ENCODE data around the gene TRIM46.

Gene TRIM46

DNA sequence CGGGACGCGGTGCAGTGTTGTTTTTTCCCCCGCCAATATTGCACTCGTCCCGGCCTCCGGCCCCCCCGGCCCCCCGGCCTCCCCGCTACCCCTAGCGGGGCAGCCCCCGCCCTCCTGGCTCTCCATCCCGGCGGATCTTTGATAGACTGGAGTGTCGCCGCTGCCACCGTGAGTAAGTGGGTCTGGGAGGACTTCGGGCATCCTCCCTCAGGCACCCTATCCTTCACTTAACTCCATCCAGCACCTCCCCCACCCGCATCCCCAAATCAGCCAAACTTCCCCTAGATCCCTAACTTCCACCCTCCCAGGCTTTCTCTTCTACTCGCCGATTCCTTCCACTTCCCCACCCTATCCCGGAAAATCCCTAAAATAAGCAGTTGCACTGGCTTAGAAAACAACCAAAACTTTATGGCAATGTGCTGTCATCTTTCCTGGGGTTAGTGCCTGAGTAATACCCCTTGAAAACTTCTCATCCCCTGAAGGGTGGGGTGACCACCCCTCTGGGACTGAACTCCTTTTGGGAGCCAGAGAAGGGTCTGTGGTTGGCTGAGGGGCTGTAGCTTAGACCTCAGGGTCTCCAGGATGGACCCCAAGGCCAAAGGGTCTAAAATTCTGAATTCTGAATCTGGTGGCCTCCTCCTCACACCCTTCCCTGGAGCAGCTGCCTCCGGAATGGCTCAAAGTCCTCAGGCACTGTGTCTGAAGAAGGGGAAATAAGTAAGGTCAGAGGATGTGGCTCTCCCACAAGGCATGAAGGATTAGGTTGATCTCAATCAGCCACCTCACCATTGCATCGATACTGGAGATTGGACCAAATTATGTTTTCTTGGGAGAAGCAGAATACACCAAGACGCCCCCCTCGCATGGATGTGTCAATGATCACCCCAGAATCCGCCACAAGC is 21.8 kb downstream of the TRIM46 start:
- Histone ChIP-seq H3K36me3 (ENCODE audit: control insufficient read depth in 2 of 2, insufficient read depth in 2 of 2, low read length in 2 of 2) (peaks cover 0 to 3% of the 10 kb centered on the region in 2 donors), H3K9ac (ENCODE audit: low read depth in 1 of 2, low read length in 2 of 2) (peak overlapping the region in 1 of 2 donors; percentile 24), H3K4me1 (ENCODE audit: control insufficient read depth in 2 of 2, insufficient read depth in 2 of 2, low read length in 2 of 2) (peaks cover 18 to 26% of the 10 kb centered on the region in 2 donors), H3K27me3 (ENCODE audit: control insufficient read depth in 2 of 2, insufficient read depth in 2 of 2, low read length in 2 of 2) (peaks cover 0 to 4% of the 10 kb centered on the region in 2 donors), H3K27ac (ENCODE audit: low read depth in 2 of 2, low read length in 2 of 2) (peak overlapping the region; percentile 48 to 98), H3K9me3 (ENCODE audit: control insufficient read depth in 2 of 2, low read length in 2 of 2) (no peaks in the 10 kb centered on the region), H3K4me3 (ENCODE audit: low read length in 2 of 2) (peak overlapping the region in 1 of 2 donors; percentile 44)

DNA sequence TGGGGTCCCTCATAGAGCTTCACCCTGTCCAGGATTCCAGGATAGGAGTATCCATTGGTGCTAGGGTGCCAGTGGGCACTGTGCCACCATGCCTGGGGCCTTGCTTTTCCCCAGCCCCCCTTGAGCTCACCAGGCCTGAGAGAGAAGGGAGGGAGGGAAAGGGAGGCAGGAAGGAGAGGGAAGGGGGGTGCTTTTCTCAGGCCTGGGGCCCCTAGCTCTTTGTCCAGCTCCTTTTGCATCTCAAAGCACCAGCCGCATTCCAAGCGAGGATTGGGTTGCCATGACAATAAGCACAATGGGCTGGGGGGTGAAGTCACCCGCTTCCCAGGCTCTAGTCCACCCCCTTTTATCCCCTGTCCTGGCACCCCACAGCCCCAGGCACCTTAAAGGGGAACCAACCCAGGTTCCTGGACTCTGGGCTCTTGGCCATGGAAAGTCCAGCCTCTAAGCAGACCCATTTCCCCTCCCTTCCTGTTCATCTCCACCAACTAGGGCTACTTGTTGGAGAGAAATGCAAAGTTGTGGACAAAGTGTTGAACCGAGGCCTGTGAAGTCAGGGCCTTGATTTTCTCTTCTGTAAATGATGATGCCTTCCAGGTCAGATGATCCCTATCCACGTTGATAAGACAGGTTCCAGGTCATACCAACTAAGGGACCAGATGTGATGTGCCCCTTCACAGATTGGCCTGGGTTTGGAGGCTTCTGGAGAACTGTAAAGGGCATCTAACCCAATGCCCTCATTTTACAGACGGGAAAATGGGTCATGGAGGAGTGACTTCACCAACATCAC is 22.6 kb downstream of the TRIM46 start:
- Histone ChIP-seq H3K4me3 (ENCODE audit: low read length in 2 of 2) (no peak overlapping the region), H3K36me3 (ENCODE audit: control insufficient read depth in 2 of 2, insufficient read depth in 2 of 2, low read length in 2 of 2) (peaks cover 0 to 3% of the 10 kb centered on the region in 2 donors), H3K9me3 (ENCODE audit: control insufficient read depth in 2 of 2, low read length in 2 of 2) (no peaks in the 10 kb centered on the region), H3K4me1 (ENCODE audit: control insufficient read depth in 2 of 2, insufficient read depth in 2 of 2, low read length in 2 of 2) (peaks cover 18 to 26% of the 10 kb centered on the region in 2 donors), H3K9ac (ENCODE audit: low read depth in 1 of 2, low read length in 2 of 2) (no peak overlapping the region), H3K27ac (ENCODE audit: low read depth in 2 of 2, low read length in 2 of 2) (no peak overlapping the region), H3K27me3 (ENCODE audit: control insufficient read depth in 2 of 2, insufficient read depth in 2 of 2, low read length in 2 of 2) (peaks cover 0 to 4% of the 10 kb centered on the region in 2 donors)

DNA sequence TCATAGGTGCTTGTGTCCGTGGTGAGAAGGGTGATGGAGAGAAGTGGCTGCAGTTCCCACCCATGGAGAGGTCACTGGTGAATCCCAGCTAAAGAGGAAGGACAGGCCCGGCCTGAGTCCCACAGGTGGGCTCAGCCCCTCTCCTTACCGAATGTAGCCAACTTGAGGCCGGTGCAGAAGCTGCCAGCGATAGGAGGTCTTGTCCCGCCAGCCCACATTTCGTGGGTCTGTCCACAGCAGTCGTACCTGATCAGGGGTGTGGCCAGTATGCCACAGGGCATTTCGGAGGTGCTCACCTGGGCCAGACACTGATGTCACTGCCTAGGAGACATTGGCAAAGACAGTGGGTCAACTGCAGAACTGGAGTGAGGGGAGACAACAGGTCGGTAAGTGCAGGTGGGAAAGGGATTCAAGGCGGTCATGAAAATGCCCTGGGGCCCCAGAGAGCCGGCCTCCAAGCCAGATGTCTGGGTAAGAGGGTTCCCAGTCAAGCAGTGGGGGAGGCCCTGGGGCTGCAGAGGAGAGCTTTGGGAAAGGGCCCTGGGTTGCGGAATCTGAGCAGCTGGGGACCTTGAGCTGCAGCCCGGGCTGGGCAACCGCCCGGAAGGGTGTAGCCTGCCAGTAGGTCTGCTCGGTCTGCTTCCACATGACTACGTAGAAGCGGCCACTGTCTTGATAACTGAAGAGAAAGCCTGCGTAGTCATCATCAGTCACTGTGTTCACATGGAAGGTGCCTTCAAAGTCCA is 23.4 kb downstream of the TRIM46 start:
- Histone ChIP-seq H3K4me1 (ENCODE audit: control insufficient read depth in 2 of 2, insufficient read depth in 2 of 2, low read length in 2 of 2) (peaks cover 18 to 26% of the 10 kb centered on the region in 2 donors), H3K36me3 (ENCODE audit: control insufficient read depth in 2 of 2, insufficient read depth in 2 of 2, low read length in 2 of 2) (peaks cover 0 to 3% of the 10 kb centered on the region in 2 donors), H3K27ac (ENCODE audit: low read depth in 2 of 2, low read length in 2 of 2) (no peak overlapping the region), H3K9me3 (ENCODE audit: control insufficient read depth in 2 of 2, low read length in 2 of 2) (no peaks in the 10 kb centered on the region), H3K9ac (ENCODE audit: low read depth in 1 of 2, low read length in 2 of 2) (no peak overlapping the region), H3K27me3 (ENCODE audit: control insufficient read depth in 2 of 2, insufficient read depth in 2 of 2, low read length in 2 of 2) (peaks cover 0 to 4% of the 10 kb centered on the region in 2 donors), H3K4me3 (ENCODE audit: low read length in 2 of 2) (no peak overlapping the region)

DNA sequence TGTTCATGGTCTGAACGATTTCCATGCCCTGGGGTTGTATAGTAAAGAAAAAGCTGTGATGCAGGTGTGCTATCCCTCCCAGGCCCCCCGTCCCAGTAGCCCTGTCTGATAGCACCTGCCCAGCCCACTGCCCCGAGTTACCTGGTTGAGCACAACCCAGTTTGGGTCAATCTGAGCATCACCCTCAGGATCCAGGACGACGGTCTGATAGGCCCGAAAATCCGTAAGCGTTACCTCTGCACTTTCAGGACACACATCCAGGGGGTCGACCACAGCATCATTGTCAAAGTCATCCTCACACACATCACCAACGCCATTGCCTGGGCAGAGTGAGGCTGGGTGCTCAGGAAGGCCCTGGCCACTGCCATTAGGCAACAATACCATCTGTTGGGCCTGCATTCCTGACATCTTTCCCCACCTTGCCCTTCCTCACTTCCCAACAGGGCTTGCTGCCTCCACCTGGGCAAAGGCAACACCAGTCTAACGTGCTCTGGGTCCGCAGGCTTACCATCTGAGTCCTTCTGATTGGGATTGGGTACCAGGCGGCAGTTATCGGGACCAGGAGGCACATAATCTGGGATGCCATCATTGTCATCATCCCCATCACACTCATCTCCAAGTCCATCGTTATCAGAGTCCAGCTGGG is 24.4 kb downstream of the TRIM46 start:
- Histone ChIP-seq H3K27ac (ENCODE audit: low read depth in 2 of 2, low read length in 2 of 2) (no peak overlapping the region), H3K27me3 (ENCODE audit: control insufficient read depth in 2 of 2, insufficient read depth in 2 of 2, low read length in 2 of 2) (peaks cover 0 to 4% of the 10 kb centered on the region in 2 donors), H3K9ac (ENCODE audit: low read depth in 1 of 2, low read length in 2 of 2) (no peak overlapping the region), H3K4me1 (ENCODE audit: control insufficient read depth in 2 of 2, insufficient read depth in 2 of 2, low read length in 2 of 2) (peaks cover 13 to 21% of the 10 kb centered on the region in 2 donors), H3K9me3 (ENCODE audit: control insufficient read depth in 2 of 2, low read length in 2 of 2) (no peaks in the 10 kb centered on the region), H3K36me3 (ENCODE audit: control insufficient read depth in 2 of 2, insufficient read depth in 2 of 2, low read length in 2 of 2) (peaks cover 0 to 3% of the 10 kb centered on the region in 2 donors), H3K4me3 (ENCODE audit: low read length in 2 of 2) (no peak overlapping the region)

DNA sequence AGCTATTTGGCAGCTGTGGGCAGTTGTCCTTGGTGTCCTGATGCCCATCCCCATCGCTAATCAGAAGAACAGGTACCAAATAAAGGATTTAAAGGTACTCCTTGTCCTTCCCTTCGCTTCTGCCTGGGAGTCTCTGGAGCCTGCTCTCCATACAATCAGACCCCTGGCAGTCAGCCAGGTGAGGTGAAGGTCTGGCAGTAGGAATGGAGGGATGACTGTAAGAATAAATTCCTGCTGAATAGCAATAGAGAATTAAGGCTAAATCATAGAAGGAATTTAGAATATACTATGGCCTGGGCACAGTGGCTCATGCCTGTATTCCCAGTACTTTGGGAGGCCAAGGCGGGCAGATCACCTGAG is 24.9 kb downstream of the TRIM46 start:
- H3K4me3 ChIP-seq (ENCODE audit: low read length in 2 of 2): no peak overlapping the region
- H3K9me3 ChIP-seq (ENCODE audit: control insufficient read depth in 2 of 2, low read length in 2 of 2): no peaks in the 10 kb centered on the region
- H3K27me3 ChIP-seq (ENCODE audit: control insufficient read depth in 2 of 2, insufficient read depth in 2 of 2, low read length in 2 of 2): peaks cover 0 to 4% of the 10 kb centered on the region in 2 donors
- H3K36me3 ChIP-seq (ENCODE audit: control insufficient read depth in 2 of 2, insufficient read depth in 2 of 2, low read length in 2 of 2): peaks cover 0 to 3% of the 10 kb centered on the region in 2 donors
- peaks cover 10 to 17% of the 10 kb centered on the region in 2 donors for H3K4me1 ChIP-seq (ENCODE audit: control insufficient read depth in 2 of 2, insufficient read depth in 2 of 2, low read length in 2 of 2)
- no peak overlapping the region for H3K27ac ChIP-seq (ENCODE audit: low read depth in 2 of 2, low read length in 2 of 2)
- no peak overlapping the region for H3K9ac ChIP-seq (ENCODE audit: low read depth in 1 of 2, low read length in 2 of 2)

DNA sequence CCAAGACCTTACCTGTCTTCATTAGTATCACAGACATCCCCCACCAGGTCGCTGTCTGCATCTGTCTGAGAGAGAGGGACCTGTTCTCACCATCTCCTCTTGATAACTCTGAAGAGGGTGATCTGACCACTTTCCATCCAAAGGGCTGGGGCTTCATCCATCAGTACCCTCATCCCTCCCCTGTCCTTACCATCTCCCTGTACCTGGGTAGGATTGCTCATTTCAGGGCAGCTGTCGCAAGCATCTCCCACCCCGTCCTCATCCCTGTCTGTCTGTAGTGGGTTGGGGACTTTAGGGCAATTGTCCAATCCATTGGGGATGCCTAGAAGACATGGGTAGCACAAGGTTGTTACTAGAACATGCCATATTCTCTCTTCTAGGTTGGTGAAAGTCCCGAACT is 26.1 kb downstream of the TRIM46 start:
- Histone ChIP-seq H3K4me3 (ENCODE audit: low read length in 2 of 2) (no peak overlapping the region), H3K27me3 (ENCODE audit: control insufficient read depth in 2 of 2, insufficient read depth in 2 of 2, low read length in 2 of 2) (peaks cover 0 to 4% of the 10 kb centered on the region in 2 donors), H3K36me3 (ENCODE audit: control insufficient read depth in 2 of 2, insufficient read depth in 2 of 2, low read length in 2 of 2) (peaks cover 0 to 3% of the 10 kb centered on the region in 2 donors), H3K9ac (ENCODE audit: low read depth in 1 of 2, low read length in 2 of 2) (no peak overlapping the region), H3K4me1 (ENCODE audit: control insufficient read depth in 2 of 2, insufficient read depth in 2 of 2, low read length in 2 of 2) (peaks cover 0 to 4% of the 10 kb centered on the region in 2 donors), H3K27ac (ENCODE audit: low read depth in 2 of 2, low read length in 2 of 2) (no peak overlapping the region), H3K9me3 (ENCODE audit: control insufficient read depth in 2 of 2, low read length in 2 of 2) (no peaks in the 10 kb centered on the region)

DNA sequence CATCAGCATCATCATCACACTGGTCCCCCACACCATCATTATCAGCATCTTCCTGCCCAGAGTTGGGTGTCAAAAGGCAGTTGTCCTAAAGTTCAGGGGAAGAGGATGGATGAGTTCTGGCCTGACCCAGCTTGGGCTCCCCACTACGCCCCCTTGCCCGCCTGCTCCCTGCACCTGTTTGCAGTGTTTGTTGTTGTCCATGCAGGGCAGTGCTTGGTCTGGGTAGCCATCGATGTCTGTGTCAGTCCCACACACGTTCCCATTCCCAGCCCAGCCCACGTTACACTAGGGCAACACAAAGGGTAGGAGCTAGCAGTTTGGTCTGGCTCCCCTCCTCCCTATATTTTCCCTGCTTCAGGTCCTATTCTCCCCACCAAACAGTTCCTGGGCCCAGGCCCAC is 27.3 kb downstream of the TRIM46 start:
- no peak overlapping the region for H3K9ac ChIP-seq (ENCODE audit: low read depth in 1 of 2, low read length in 2 of 2)
- H3K27me3 ChIP-seq (ENCODE audit: control insufficient read depth in 2 of 2, insufficient read depth in 2 of 2, low read length in 2 of 2): no peaks in the 10 kb centered on the region
- H3K4me1 ChIP-seq (ENCODE audit: control insufficient read depth in 2 of 2, insufficient read depth in 2 of 2, low read length in 2 of 2): no peaks in the 10 kb centered on the region
- H3K4me3 ChIP-seq (ENCODE audit: low read length in 2 of 2): no peak overlapping the region
- peaks cover 0 to 3% of the 10 kb centered on the region in 2 donors for H3K36me3 ChIP-seq (ENCODE audit: control insufficient read depth in 2 of 2, insufficient read depth in 2 of 2, low read length in 2 of 2)
- no peak overlapping the region for H3K27ac ChIP-seq (ENCODE audit: low read depth in 2 of 2, low read length in 2 of 2)
- H3K9me3 ChIP-seq (ENCODE audit: control insufficient read depth in 2 of 2, low read length in 2 of 2): no peaks in the 10 kb centered on the region

DNA sequence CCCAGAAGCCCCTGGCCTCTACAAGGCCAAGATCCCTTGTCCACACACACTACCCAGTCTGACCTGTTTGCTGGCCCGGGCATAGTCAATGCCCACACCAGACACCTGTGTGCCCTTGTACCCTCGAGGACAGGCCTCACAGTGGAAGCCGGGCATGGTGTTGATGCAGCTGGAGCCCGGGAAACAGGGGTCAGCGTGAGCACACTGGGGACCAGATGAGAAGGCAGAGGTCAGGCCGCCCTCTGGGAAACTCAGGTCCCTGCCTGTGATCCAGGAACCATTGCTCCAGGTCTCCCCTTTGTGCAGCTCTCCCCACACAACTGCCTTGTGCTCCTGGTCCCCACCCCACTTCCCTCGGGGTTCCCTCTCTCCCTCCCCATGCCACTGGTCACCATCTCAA is 28.5 kb downstream of the TRIM46 start:
- Histone ChIP-seq H3K36me3 (ENCODE audit: control insufficient read depth in 2 of 2, insufficient read depth in 2 of 2, low read length in 2 of 2) (peaks cover 0 to 3% of the 10 kb centered on the region in 2 donors), H3K4me3 (ENCODE audit: low read length in 2 of 2) (no peak overlapping the region), H3K4me1 (ENCODE audit: control insufficient read depth in 2 of 2, insufficient read depth in 2 of 2, low read length in 2 of 2) (peaks cover 6% of the 10 kb centered on the region in 2 donors), H3K27me3 (ENCODE audit: control insufficient read depth in 2 of 2, insufficient read depth in 2 of 2, low read length in 2 of 2) (no peaks in the 10 kb centered on the region), H3K9ac (ENCODE audit: low read depth in 1 of 2, low read length in 2 of 2) (no peak overlapping the region), H3K27ac (ENCODE audit: low read depth in 2 of 2, low read length in 2 of 2) (no peak overlapping the region), H3K9me3 (ENCODE audit: control insufficient read depth in 2 of 2, low read length in 2 of 2) (no peaks in the 10 kb centered on the region)

DNA sequence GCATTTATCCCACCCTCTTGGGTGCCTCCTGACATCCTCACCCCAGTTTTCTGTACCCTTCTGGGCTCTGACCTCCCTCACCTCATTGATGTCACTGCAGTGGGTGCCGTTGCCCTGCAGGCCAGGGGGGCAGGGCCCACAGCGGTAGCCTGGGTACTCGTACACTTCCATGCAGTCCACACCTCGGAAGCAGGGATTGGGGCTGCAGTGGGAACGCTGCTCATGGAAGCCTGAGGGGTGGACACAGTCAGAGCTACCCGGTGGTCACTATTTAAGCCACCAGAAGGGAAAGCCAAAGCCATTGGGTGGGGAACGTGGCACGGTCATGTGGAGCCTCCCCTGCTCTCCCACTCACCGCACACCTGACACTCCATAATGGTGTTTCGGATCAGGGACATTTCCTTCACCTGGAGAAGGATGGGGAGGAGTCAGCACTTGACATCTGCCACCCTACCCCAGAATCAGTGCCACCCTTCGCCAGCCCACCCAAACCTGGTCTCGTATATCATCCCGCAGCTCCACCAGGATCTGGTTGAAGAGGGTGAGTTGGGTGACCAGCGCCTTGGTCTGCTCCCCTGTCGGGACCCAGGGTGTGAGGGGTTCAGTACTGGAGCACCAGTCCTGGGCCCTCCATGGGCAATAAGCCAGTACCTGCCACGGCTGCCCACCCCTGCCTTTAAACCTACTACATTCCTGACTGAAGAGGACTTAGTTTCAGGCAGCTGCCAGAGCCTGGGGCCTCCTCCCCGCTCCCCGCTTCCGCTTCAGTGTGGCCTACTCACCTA is 29.3 kb downstream of the TRIM46 start:
- Histone ChIP-seq H3K27me3 (ENCODE audit: control insufficient read depth in 2 of 2, insufficient read depth in 2 of 2, low read length in 2 of 2) (no peaks in the 10 kb centered on the region), H3K36me3 (ENCODE audit: control insufficient read depth in 2 of 2, insufficient read depth in 2 of 2, low read length in 2 of 2) (no peaks in the 10 kb centered on the region), H3K4me3 (ENCODE audit: low read length in 2 of 2) (no peak overlapping the region), H3K9ac (ENCODE audit: low read depth in 1 of 2, low read length in 2 of 2) (no peak overlapping the region), H3K4me1 (ENCODE audit: control insufficient read depth in 2 of 2, insufficient read depth in 2 of 2, low read length in 2 of 2) (peaks cover 9 to 13% of the 10 kb centered on the region in 2 donors), H3K9me3 (ENCODE audit: control insufficient read depth in 2 of 2, low read length in 2 of 2) (no peaks in the 10 kb centered on the region), H3K27ac (ENCODE audit: low read depth in 2 of 2, low read length in 2 of 2) (no peak overlapping the region)

Measured in mucosa of rectum (tissue), 2 donors.